ENCODE results near the gene PPP5C. TPM values are rescaled to one million over a fixed set of nuclear protein-coding genes. Genes with fewer than 3 reads are reported as not detected.

PPP5C gene
- 79.2 to 90.9 TPM (median 85.4 TPM) in 5 replicates for total RNA-seq (2022; extraction: Qiagen RNA extraction)

GRCh38 chr19:46346821-46347571 lies at the start of gene PPP5C:
Gene PPP5C, plus strand, starts transcription at chr19:46347087. Its CDS starts 10 bp downstream, at chr19:46347097.

GRCh38 chr19:46413262-46414031 lies 66.6 kb downstream of the PPP5C start, which contains the start of gene CCDC8:
Gene CCDC8, minus strand, starts transcription at chr19:46413564. Its CDS starts 754 bp downstream, at chr19:46412810.

GRCh38 chr19:46428239-46429135 lies 81.6 kb downstream of the PPP5C start, which contains the start of gene PNMA8C:
Gene PNMA8C, minus strand, starts transcription at chr19:46428936. Its CDS starts 577 bp downstream, at chr19:46428359.

Other genes with a start within 250 kb of the PPP5C start
- gene IGFL3, start 222.4 kb upstream of the PPP5C start, total RNA-seq (2022; extraction: Qiagen RNA extraction) = 0.23 to 0.40 TPM (median 0.31 TPM) in 3 of 5 replicates, not detected in the others
- gene IGFL2, start 198.8 kb upstream of the PPP5C start, total RNA-seq (2022; extraction: Qiagen RNA extraction) = 0.20 to 1.3 TPM (median 0.34 TPM) in 5 replicates
- 1.5 to 2.5 TPM (median 1.7 TPM) in 5 replicates for gene IGFL1, start 117.3 kb upstream of the PPP5C start, total RNA-seq (2022; extraction: Qiagen RNA extraction)
- 0.05 to 0.12 TPM in 2 of 5 replicates, not detected in the others for gene HIF3A, start 50.0 kb upstream of the PPP5C start, total RNA-seq (2022; extraction: Qiagen RNA extraction)
- not detected in 5 replicates for gene CCDC8, start 66.5 kb downstream of the PPP5C start, total RNA-seq (2022; extraction: Qiagen RNA extraction)
- not detected in 5 replicates for gene PNMA8C, start 81.8 kb downstream of the PPP5C start, total RNA-seq (2022; extraction: Qiagen RNA extraction)
- gene PNMA8A, start 124.5 kb downstream of the PPP5C start, total RNA-seq (2022; extraction: Qiagen RNA extraction) = 9.0 to 10.7 TPM (median 9.3 TPM) in 5 replicates
- gene PNMA8B, start 148.8 kb downstream of the PPP5C start, total RNA-seq (2022; extraction: Qiagen RNA extraction) = not detected in 5 replicates